DOHH2 (cell line): Measurements from ENCODE around the gene RBM12.

ENCODE experiments used
- H3F3A ChIP-seq: fragments of 200-600 bp; sonication (generic), shearing (Covaris generic); 2 replicates; pipeline ENCODE4 v1.6.0; 2016; ENCODE audit warnings: antibody characterized with exemption, mild to moderate bottlenecking; ENCODE audit not compliant: control insufficient read depth, insufficient read depth
- H3K27ac ChIP-seq: fragments of 200-600 bp; sonication (generic); 2 replicates; pipeline ENCODE4 v1.5.1; 2014; ENCODE audit warnings: low read depth, mild to moderate bottlenecking, low read length, moderate library complexity
- H3K27me3 ChIP-seq: fragments of 200-600 bp; sonication (generic); 2 replicates; pipeline ENCODE4 v1.6.1; 2014; ENCODE audit warnings: mild to moderate bottlenecking, low read length, mixed read lengths; ENCODE audit not compliant: control insufficient read depth
- H3K36me3 ChIP-seq: fragments of 200-600 bp; sonication (generic); 2 replicates; pipeline ENCODE4 v1.6.1; 2014; ENCODE audit warnings: mild to moderate bottlenecking, low read length, moderate library complexity, mixed read lengths; ENCODE audit not compliant: control insufficient read depth
- H3K4me1 ChIP-seq: fragments of 200-600 bp; sonication (generic); 2 replicates; pipeline ENCODE4 v1.6.1; 2014; ENCODE audit warnings: mild to moderate bottlenecking, low read length, mixed read lengths; ENCODE audit not compliant: control insufficient read depth
- H3K4me2 ChIP-seq: fragments of 200-600 bp; sonication (generic); 2 replicates; pipeline ENCODE4 v1.6.0; 2014; ENCODE audit warnings: mild to moderate bottlenecking, low read length, moderate library complexity
- H3K4me3 ChIP-seq: fragments of 200-600 bp; sonication (generic); 2 replicates; pipeline ENCODE4 v1.5.1; 2014; ENCODE audit warnings: mild to moderate bottlenecking, low read length, mixed read lengths
- H3K79me2 ChIP-seq: fragments of 200-600 bp; sonication (generic); 2 replicates; pipeline ENCODE4 v1.6.1; 2014; ENCODE audit warnings: mild to moderate bottlenecking, low read length, mixed read lengths; ENCODE audit not compliant: control insufficient read depth
- H3K9me2 ChIP-seq: fragments of 200-600 bp; sonication (generic); replicated peaks from 2 replicates; pipeline ENCODE4 v1.6.1; 2014; ENCODE audit warnings: mild to moderate bottlenecking, low read length, mixed read lengths; ENCODE audit not compliant: control insufficient read depth
- H3K9me3 ChIP-seq: fragments of 200-600 bp; sonication (generic); 2 replicates; pipeline ENCODE4 v1.6.1; 2014; ENCODE audit warnings: antibody characterized with exemption, low read length, mixed read lengths; ENCODE audit not compliant: control insufficient read depth, insufficient read depth
- H4K20me1 ChIP-seq: fragments of 200-600 bp; sonication (generic); 2 replicates; pipeline ENCODE4 v1.6.0; 2014; ENCODE audit warnings: low read depth, mild to moderate bottlenecking, antibody characterized with exemption, low read length, moderate library complexity; ENCODE audit not compliant: control insufficient read depth, insufficient read depth
- CTCF ChIP-seq: fragments of 200-600 bp; sonication (generic); IDR thresholded peaks from one replicate; pipeline ENCODE4 v1.5.1; 2014; ENCODE audit warnings: antibody characterized with exemption, mild to moderate bottlenecking, low read depth, low read length; ENCODE audit not compliant: poor library complexity, severe bottlenecking
- EZH2phosphoT487 ChIP-seq: fragments of 200-600 bp; sonication (generic); IDR thresholded peaks from 2 replicates; pipeline ENCODE4 v1.6.1; 2017; ENCODE audit warnings: borderline replicate concordance, mild to moderate bottlenecking, antibody characterized with exemption, low read length, moderate library complexity, mixed read lengths

The RBM12 gene

GRCh38 chr20:35704514-35705261, 40.0 kb upstream of the RBM12 start:
- no peak for TF ChIP-seq EZH2phosphoT487
- no peak for TF ChIP-seq CTCF
- Histone ChIP-seq H3K4me3 (no peak overlapping the region), H3K9me2 (no peaks in the 10 kb centered on the region), H3K79me2 (peaks cover 41% of the 10 kb centered on the region), H3K36me3 (peaks cover 96% of the 10 kb centered on the region), H3K27me3 (no peaks in the 10 kb centered on the region), H3K27ac (no peak overlapping the region), H3K4me2 (no peak overlapping the region), H3K4me1 (peaks cover 15% of the 10 kb centered on the region), H3F3A (peaks cover 95% of the 10 kb centered on the region), H4K20me1 (peaks cover 7% of the 10 kb centered on the region; the same call in 1 of the 2 replicates), H3K9me3 (no peaks in the 10 kb centered on the region)

- H3K79me2 ChIP-seq, result peaks cover 43% of the 10 kb centered on the region
- H3K36me3 ChIP-seq, result peaks cover 85% of the 10 kb centered on the region
Measured at GRCh38 chr20:35702824-35703695, 38.4 kb upstream of the RBM12 start.

GRCh38 chr20:35702051-35702823, 37.5 kb upstream of the RBM12 start:
- Histone ChIP-seq H3F3A (peaks cover 71% of the 10 kb centered on the region), H4K20me1 (peaks cover 7% of the 10 kb centered on the region; the same call in 1 of the 2 replicates), H3K36me3 (peaks cover 78% of the 10 kb centered on the region), H3K4me1 (peaks cover 27% of the 10 kb centered on the region), H3K9me2 (no peaks in the 10 kb centered on the region), H3K27me3 (no peaks in the 10 kb centered on the region), H3K27ac (no peak overlapping the region), H3K9me3 (no peaks in the 10 kb centered on the region), H3K79me2 (peaks cover 49% of the 10 kb centered on the region), H3K4me3 (no peak overlapping the region), H3K4me2 (no peak overlapping the region)
- TF ChIP-seq EZH2phosphoT487, result no peak

More at GRCh38 chr20:35702824-35703695, 38.4 kb upstream of the RBM12 start:
- Histone ChIP-seq H3K4me2 (no peak overlapping the region), H3K9me3 (no peaks in the 10 kb centered on the region), H3K27me3 (no peaks in the 10 kb centered on the region), H3K9me2 (no peaks in the 10 kb centered on the region), H3K27ac (no peak overlapping the region), H3K4me3 (no peak overlapping the region), H3K4me1 (peaks cover 19% of the 10 kb centered on the region), H3F3A (peaks cover 79% of the 10 kb centered on the region), H4K20me1 (peaks cover 7% of the 10 kb centered on the region; the same call in 1 of the 2 replicates)
- TF ChIP-seq EZH2phosphoT487, result no peak
- no peak for TF ChIP-seq CTCF
